HCT116 (cell line): Measurements from ENCODE around the gene ENTPD8. TPM values are rescaled to one million over a fixed set of nuclear protein-coding genes. Genes with fewer than 3 reads are reported as not detected.

Experiments
- ATAC-seq: fragments of 200-7000 bp; cut with Tn5 transposase; 2 replicates; pipeline ENCODE4 v1.9.1; 2020; ENCODE audit warnings: mild to moderate bottlenecking, moderate library complexity
- BruUV-seq: library from RNA; stranded (reverse); fragments of 400-500 nt; replicated peaks from 2 replicates; lab custom pipeline; 2021; lab: Mats Ljungman, UMichigan
- CTCF ChIA-PET: fragments of 300-600 bp; sonication (Branson Sonifier 250); formaldehyde crosslinking; loops from one replicate; lab custom pipeline; 2021; ENCODE audit warnings: antibody characterized with exemption; lab: Charles Lee
- POLR2A ChIA-PET: fragments of 300-600, 350-600 bp; sonication (Branson Sonifier 250); formaldehyde crosslinking; loops from one replicate; lab custom pipeline; 2021; ENCODE audit warnings: antibody characterized with exemption; lab: Charles Lee
- RAD21 ChIA-PET, 2 experiments: fragments of 300-600 bp; sonication (Branson Sonifier 250); formaldehyde crosslinking; loops; one replicate each; lab custom pipeline; 2023; ENCODE audit warnings: low total read pairs in 2 of 2; ENCODE audit not compliant: uncharacterized antibody in 2 of 2, unreplicated experiment in 2 of 2, low non-redundant PET in 1 of 2; lab: Charles Lee
- DNase-seq: peaks from one replicate; pipeline ENCODE4 v3.0.0-alpha.2; 2010; ENCODE audit warnings: low read depth, low spot score
- H2AFZ ChIP-seq: fragments of 200-600 bp; shearing (Covaris generic), sonication (generic); 2 replicates; pipeline ENCODE4 v1.6.1; 2017; ENCODE audit warnings: low read depth, mixed run types, mixed read lengths, antibody characterized with exemption, low read length; ENCODE audit not compliant: poor library complexity, severe bottlenecking
- H3K27ac ChIP-seq: 2 replicates; pipeline ENCODE4 v1.5.1; 2012; ENCODE audit warnings: low read depth, low read length
- H3K27me3 ChIP-seq: fragments of 200-600 bp; sonication (generic); 2 replicates; pipeline ENCODE4 v1.6.1; 2016; ENCODE audit warnings: mixed run types, low read length, mixed read lengths; ENCODE audit not compliant: insufficient read depth
- H3K36me3 ChIP-seq, 2 experiments: fragments of 200-500 bp in 1 of 2; fragments of 200-600 bp in 1 of 2; sonication (Bioruptor generic) in 1 of 2; sonication (generic) in 1 of 2; 2 replicates each; pipeline versions ENCODE4 v1.5.1 to v1.6.1; 2014 to 2016; ENCODE audit warnings: low read length in 2 of 2, inconsistent platforms in 1 of 2, mixed read lengths in 1 of 2, mixed run types in 1 of 2; ENCODE audit not compliant: insufficient read depth in 2 of 2, control insufficient read depth in 1 of 2
- H3K4me1 ChIP-seq, 2 experiments: fragments of 200-600 bp in 1 of 2; sonication (generic) in 1 of 2; 2 replicates each; pipeline versions ENCODE4 v1.5.1 to v1.6.1; 2012 to 2017; ENCODE audit warnings: low read length in 2 of 2, inconsistent platforms in 1 of 2, mild to moderate bottlenecking in 1 of 2, mixed read lengths in 1 of 2, mixed run types in 1 of 2, moderate library complexity in 1 of 2; ENCODE audit not compliant: insufficient read depth in 2 of 2, control insufficient read depth in 1 of 2
- H3K4me2 ChIP-seq: fragments of 200-600 bp; sonication (generic); 2 replicates; pipeline ENCODE4 v1.6.1; 2017; ENCODE audit warnings: mixed run types, low read length, mixed read lengths
- H3K4me3 ChIP-seq, 2 experiments: fragments of 200-600 bp in 1 of 2; sonication (generic) in 1 of 2; replicated peaks in 1 of 2; 2 replicates each; pipeline ENCODE4 v1.5.1; 2011 to 2016; ENCODE audit warnings: low read length in 2 of 2, control low read depth in 1 of 2, low read depth in 1 of 2, mild to moderate bottlenecking in 1 of 2, mixed read lengths in 1 of 2, mixed run types in 1 of 2
- H3K79me2 ChIP-seq: fragments of 200-600 bp; sonication (generic); 2 replicates; pipeline ENCODE4 v1.6.1; 2017; ENCODE audit warnings: mild to moderate bottlenecking, mixed run types, low read length, moderate library complexity, mixed read lengths; ENCODE audit not compliant: insufficient read depth
- H3K9ac ChIP-seq: fragments of 200-600 bp; sonication (generic); 2 replicates; pipeline ENCODE4 v1.6.1; 2016; ENCODE audit warnings: low read length, mixed read lengths
- H3K9me2 ChIP-seq: fragments of 200-600 bp; sonication (generic), shearing (Covaris generic); 2 replicates; pipeline ENCODE4 v1.6.1; 2017; ENCODE audit warnings: mixed run types, mild to moderate bottlenecking, moderate library complexity; ENCODE audit not compliant: insufficient read depth
- H3K9me3 ChIP-seq, 2 experiments: fragments of 200-500 bp in 1 of 2; fragments of 200-600 bp in 1 of 2; sonication (Bioruptor generic) in 1 of 2; sonication (generic) in 1 of 2; 2 replicates each; pipeline ENCODE4 v1.6.1; 2014 to 2017; ENCODE audit warnings: low read length in 2 of 2, mixed read lengths in 2 of 2, inconsistent platforms in 1 of 2, low read depth in 1 of 2, mild to moderate bottlenecking in 1 of 2, mixed run types in 1 of 2, moderate library complexity in 1 of 2; ENCODE audit not compliant: control insufficient read depth in 1 of 2, insufficient read depth in 1 of 2
- H4K20me1 ChIP-seq: fragments of 200-600 bp; sonication (generic), shearing (Covaris generic); 2 replicates; pipeline ENCODE4 v1.6.1; 2017; ENCODE audit warnings: mixed run types, mild to moderate bottlenecking, moderate library complexity; ENCODE audit not compliant: insufficient read depth
- CBX3 ChIP-seq: IDR thresholded peaks from 2 replicates; pipeline ENCODE4 v1.6.1; 2012; ENCODE audit warnings: low read depth
- CEBPB ChIP-seq: IDR thresholded peaks from 2 replicates; pipeline ENCODE4 v1.6.1; 2012; ENCODE audit warnings: low read depth
- ELF1 ChIP-seq: IDR thresholded peaks from 2 replicates; pipeline ENCODE4 v1.6.1; 2012; ENCODE audit warnings: low read depth, borderline replicate concordance
- FOSL1 ChIP-seq: IDR thresholded peaks from 2 replicates; pipeline ENCODE4 v1.6.1; 2012; ENCODE audit warnings: low read depth
- POLR2A ChIP-seq: IDR thresholded peaks from 2 replicates; pipeline ENCODE4 v1.7.0; 2011; ENCODE audit warnings: borderline replicate concordance; ENCODE audit not compliant: insufficient read depth, insufficient read length; ENCODE audit errors: extremely low read depth
- YY1 ChIP-seq: IDR thresholded peaks from 2 replicates; pipeline ENCODE4 v1.6.1; 2011; ENCODE audit warnings: low read length, low read depth, moderate library complexity, mild to moderate bottlenecking; ENCODE audit not compliant: insufficient replicate concordance; ENCODE audit errors: extremely low read depth
- ZNF274 ChIP-seq: fragments of 200-500 bp; sonication (Bioruptor generic); IDR thresholded peaks from 2 replicates; pipeline ENCODE4 v1.6.1; 2014; ENCODE audit warnings: mild to moderate bottlenecking, low read depth, low read length, inconsistent platforms
- intact Hi-C: fragments of 100-400 bp; cut with micrococcal nuclease; formaldehyde crosslinking; loops from 2 replicates; pipeline ENCODE4 v1.10.0; 2022
- total RNA-seq: library from RNA; stranded (reverse); gene quantifications from one replicate; pipeline ENCODE4 v1.2.1, GENCODE V29; 2021; ENCODE audit not compliant: unreplicated experiment
- TF ChIP-seq, protein P1 (sequence below), 3 experiments: fragments of 200-600 bp in 1 of 3; sonication (generic) in 1 of 3; IDR thresholded peaks in 2 of 3; conservative IDR thresholded peaks in 1 of 3; 2 replicates each; pipeline ENCODE4 v1.5.1; 2012 to 2017; ENCODE audit warnings: low read depth in 2 of 3, low read length in 2 of 3, antibody characterized with exemption in 1 of 3, borderline replicate concordance in 1 of 3, control low read depth in 1 of 3, mild to moderate bottlenecking in 1 of 3, mixed read lengths in 1 of 3, mixed run types in 1 of 3, moderate library complexity in 1 of 3; ENCODE audit not compliant: insufficient read depth in 1 of 3
- TF ChIP-seq, protein P2 (sequence below): IDR thresholded peaks from 2 replicates; pipeline ENCODE4 v1.6.1; 2011; ENCODE audit warnings: mild to moderate bottlenecking, low read length, moderate library complexity; ENCODE audit not compliant: insufficient replicate concordance; ENCODE audit errors: extremely low read depth

Gene ENTPD8
- total RNA-seq, 1 experiment from 2014 or later, result 1.7 TPM

DNA sequence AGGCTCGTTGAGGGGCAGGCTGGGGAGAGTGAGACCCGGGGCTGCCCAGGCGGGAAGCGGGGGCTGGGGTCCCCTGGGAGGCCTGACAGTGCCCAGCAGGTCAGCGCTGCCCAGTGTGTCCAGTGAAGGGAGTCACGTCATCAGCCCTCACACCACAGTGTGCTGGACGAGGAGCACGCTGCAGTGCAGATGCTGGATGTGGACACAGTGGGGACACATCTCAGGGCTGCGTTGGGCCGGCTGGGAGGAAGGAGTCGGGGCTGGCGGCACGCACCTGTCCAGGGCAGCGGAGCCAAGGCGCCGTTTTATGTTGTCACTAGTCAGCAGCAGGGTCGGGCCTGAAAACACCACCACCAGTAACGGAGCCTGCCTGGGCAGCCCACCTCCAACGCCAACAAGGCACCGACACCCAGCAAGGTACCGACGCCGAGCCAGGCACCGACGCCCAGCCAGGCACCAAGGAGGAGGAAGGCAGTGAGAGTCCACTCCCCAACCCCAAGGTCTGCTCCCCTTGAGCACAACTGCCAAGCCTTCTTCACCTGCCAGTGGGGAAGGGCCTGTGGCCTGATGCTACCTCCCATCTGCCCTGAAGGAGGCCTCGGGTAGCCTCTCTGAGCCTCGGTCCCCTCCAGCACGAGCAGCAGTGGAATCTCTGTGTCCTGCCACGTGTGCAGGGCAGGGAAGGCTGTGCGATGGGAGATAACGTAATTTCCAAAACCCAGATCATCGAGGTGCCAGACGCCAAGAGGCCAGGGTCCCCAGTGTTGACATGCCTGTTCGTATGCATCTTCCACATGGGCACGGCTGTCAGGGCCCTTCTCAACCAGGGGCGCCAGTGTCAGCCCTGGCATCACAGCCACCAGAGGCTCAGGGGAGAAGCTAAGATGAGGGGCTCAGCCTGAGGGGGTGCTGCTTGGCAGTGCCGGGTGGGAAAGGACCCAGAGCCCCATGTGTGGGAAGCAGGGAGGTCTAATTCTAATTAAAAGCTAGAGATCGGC, 39.8 kb upstream of the ENTPD8 start:
- Histone ChIP-seq H3K9ac (no peak overlapping the region), H3K79me2 (no peaks in the 10 kb centered on the region), H3K27me3 (no peaks in the 10 kb centered on the region), H3K36me3 (no peaks in the 10 kb centered on the region), H3K9me2 (no peaks in the 10 kb centered on the region), H3K4me3 (no peak overlapping the region), H3K9me3 (peaks cover 4% of the 10 kb centered on the region in 2 experiments; a peak in 3 of 4 replicates), H4K20me1 (no peaks in the 10 kb centered on the region), H3K4me2 (no peak overlapping the region), H3K27ac (no peak overlapping the region; the same call in 1 of the 2 replicates), H3K4me1 (peaks cover 0 to 6% of the 10 kb centered on the region in 2 experiments; a peak in 1 of 4 replicates), H2AFZ (no peak overlapping the region)
- RAD21 ChIA-PET, result no interaction called here
- CTCF ChIA-PET, result no interaction called here
- DNase-seq, result no peak
- TF ChIP-seq, protein P1, sequence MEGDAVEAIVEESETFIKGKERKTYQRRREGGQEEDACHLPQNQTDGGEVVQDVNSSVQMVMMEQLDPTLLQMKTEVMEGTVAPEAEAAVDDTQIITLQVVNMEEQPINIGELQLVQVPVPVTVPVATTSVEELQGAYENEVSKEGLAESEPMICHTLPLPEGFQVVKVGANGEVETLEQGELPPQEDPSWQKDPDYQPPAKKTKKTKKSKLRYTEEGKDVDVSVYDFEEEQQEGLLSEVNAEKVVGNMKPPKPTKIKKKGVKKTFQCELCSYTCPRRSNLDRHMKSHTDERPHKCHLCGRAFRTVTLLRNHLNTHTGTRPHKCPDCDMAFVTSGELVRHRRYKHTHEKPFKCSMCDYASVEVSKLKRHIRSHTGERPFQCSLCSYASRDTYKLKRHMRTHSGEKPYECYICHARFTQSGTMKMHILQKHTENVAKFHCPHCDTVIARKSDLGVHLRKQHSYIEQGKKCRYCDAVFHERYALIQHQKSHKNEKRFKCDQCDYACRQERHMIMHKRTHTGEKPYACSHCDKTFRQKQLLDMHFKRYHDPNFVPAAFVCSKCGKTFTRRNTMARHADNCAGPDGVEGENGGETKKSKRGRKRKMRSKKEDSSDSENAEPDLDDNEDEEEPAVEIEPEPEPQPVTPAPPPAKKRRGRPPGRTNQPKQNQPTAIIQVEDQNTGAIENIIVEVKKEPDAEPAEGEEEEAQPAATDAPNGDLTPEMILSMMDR (IDR thresholded peaks at IDR 0.05 in 2 of 3, conservative IDR thresholded peaks at IDR 0.05 in 1 of 3; ENCODE audit: borderline replicate concordance in 1 of 3, insufficient read depth in 1 of 3, low read depth in 2 of 3, low read length in 2 of 3), result no peak
- TF ChIP-seq CBX3 (no peak), POLR2A (no peak), CEBPB (no peak), ZNF274 (no peak), YY1 (no peak), ELF1 (no peak), FOSL1 (no peak)
- TF ChIP-seq, protein P2, sequence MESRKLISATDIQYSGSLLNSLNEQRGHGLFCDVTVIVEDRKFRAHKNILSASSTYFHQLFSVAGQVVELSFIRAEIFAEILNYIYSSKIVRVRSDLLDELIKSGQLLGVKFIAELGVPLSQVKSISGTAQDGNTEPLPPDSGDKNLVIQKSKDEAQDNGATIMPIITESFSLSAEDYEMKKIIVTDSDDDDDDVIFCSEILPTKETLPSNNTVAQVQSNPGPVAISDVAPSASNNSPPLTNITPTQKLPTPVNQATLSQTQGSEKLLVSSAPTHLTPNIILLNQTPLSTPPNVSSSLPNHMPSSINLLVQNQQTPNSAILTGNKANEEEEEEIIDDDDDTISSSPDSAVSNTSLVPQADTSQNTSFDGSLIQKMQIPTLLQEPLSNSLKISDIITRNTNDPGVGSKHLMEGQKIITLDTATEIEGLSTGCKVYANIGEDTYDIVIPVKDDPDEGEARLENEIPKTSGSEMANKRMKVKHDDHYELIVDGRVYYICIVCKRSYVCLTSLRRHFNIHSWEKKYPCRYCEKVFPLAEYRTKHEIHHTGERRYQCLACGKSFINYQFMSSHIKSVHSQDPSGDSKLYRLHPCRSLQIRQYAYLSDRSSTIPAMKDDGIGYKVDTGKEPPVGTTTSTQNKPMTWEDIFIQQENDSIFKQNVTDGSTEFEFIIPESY, result no peak
- ATAC-seq, result no peak
- POLR2A ChIA-PET, result no interaction called here
- intact Hi-C loops, result no loop called here
- no TSS peak for BruUV-seq
